Measurements from ENCODE around the gene FBXO8.

FBXO8 gene

GRCh38 chr4:174207367-174207766 lies 76.1 kb downstream of the FBXO8 start:
- no peak for DNase-seq (ENCODE audit: low spot score)

GRCh38 chr4:174204164-174204831 lies 79.2 kb downstream of the FBXO8 start:
- no peak for DNase-seq (ENCODE audit: low spot score)

- no peak for DNase-seq (ENCODE audit: low spot score)
Observed at GRCh38 chr4:174201871-174202270, 81.6 kb downstream of the FBXO8 start.

- no peak for DNase-seq (ENCODE audit: low spot score)
Observed at GRCh38 chr4:174199735-174200134, 83.7 kb downstream of the FBXO8 start.

GRCh38 chr4:174198828-174199227 lies 84.6 kb downstream of the FBXO8 start:
- no peak for DNase-seq (ENCODE audit: low spot score)

GRCh38 chr4:174198396-174198795 lies 85.1 kb downstream of the FBXO8 start:
- no peak for DNase-seq (ENCODE audit: low spot score)

GRCh38 chr4:174193438-174194374 lies 89.8 kb downstream of the FBXO8 start:
- no peak for DNase-seq (ENCODE audit: low spot score)

GRCh38 chr4:174192943-174193342 lies 90.5 kb downstream of the FBXO8 start:
- DNase-seq (ENCODE audit: low spot score), result no peak

GRCh38 chr4:174190832-174191500 lies 92.5 kb downstream of the FBXO8 start:
- no peak for DNase-seq (ENCODE audit: low spot score)

- DNase-seq (ENCODE audit: low spot score), result no peak
Observed at GRCh38 chr4:174189392-174190015, 94.0 kb downstream of the FBXO8 start.

Data from ecto neural progenitor cell (in vitro differentiated cells).